HUES48 (cell line): ENCODE results near the gene NTN1.
A peak's percentile ranks its signal among the peaks of the same experiment; 100 is the strongest.

Experiments used
- H3K27ac ChIP-seq: one replicate; pipeline ENCODE4 v1.7.0; 2013; ENCODE audit warnings: low read depth, low read length, inconsistent platforms
- H3K27me3 ChIP-seq: 2 replicates; pipeline ENCODE4 v1.6.1; 2013; ENCODE audit warnings: mild to moderate bottlenecking, low read length; ENCODE audit not compliant: control insufficient read depth, insufficient read depth
- H3K36me3 ChIP-seq: 2 replicates; pipeline ENCODE4 v1.6.1; 2013; ENCODE audit warnings: low read length; ENCODE audit not compliant: control insufficient read depth, insufficient read depth
- H3K4me1 ChIP-seq: 2 replicates; pipeline ENCODE4 v1.6.1; 2013; ENCODE audit warnings: mild to moderate bottlenecking, low read length; ENCODE audit not compliant: control insufficient read depth, insufficient read depth
- H3K4me3 ChIP-seq: 2 replicates; pipeline ENCODE4 v1.5.1; 2013; ENCODE audit warnings: mild to moderate bottlenecking, low read depth, low read length
- H3K9ac ChIP-seq: 2 replicates; pipeline ENCODE4 v1.6.1; 2013; ENCODE audit warnings: mild to moderate bottlenecking, low read depth, low read length, moderate library complexity
- H3K9me3 ChIP-seq: 2 replicates; pipeline ENCODE4 v1.6.1; 2013; ENCODE audit warnings: low read length; ENCODE audit not compliant: control insufficient read depth, insufficient read depth

Gene NTN1

DNA sequence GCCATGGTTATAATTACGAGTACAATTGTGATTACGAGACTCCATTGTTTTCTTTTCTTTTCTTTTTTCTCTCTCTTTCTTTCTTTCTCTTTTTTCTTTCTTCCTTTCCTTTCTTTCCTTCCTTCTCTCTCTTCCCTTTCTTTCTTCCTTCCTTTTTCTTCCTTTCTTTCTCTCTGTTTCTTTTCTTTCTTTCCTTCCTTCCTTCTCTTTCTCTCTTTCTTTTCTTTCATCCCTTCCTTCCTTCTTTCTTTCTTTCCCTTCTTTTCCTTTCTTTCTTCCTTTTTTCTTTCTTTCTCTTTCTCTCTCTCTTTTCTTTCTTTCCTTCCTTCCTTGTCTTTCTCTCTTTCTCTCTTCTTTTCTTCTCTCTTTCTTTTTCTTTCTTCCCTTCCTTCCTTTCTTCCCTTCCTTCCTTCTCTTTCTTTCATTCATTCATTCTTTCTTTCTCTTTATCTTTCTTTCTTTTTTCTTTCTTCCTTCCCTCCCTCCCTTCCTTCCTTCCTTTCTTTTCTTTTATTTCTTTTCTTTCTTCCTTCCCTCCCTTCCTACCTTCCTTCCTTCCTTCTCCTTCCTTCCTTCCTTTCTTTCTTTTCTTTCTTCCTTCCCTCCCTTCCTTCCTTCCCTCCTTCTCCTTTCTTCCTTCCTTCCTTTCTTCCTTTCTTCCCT is 14.1 kb upstream of the NTN1 start:
- Histone ChIP-seq H3K27ac (no peak overlapping the region), H3K9me3 (no peaks in the 10 kb centered on the region), H3K9ac (no peak overlapping the region), H3K4me3 (no peak overlapping the region), H3K27me3 (peaks cover 97% of the 10 kb centered on the region), H3K4me1 (peaks cover 15% of the 10 kb centered on the region; the same call in 1 of the 2 replicates), H3K36me3 (no peaks in the 10 kb centered on the region)

DNA sequence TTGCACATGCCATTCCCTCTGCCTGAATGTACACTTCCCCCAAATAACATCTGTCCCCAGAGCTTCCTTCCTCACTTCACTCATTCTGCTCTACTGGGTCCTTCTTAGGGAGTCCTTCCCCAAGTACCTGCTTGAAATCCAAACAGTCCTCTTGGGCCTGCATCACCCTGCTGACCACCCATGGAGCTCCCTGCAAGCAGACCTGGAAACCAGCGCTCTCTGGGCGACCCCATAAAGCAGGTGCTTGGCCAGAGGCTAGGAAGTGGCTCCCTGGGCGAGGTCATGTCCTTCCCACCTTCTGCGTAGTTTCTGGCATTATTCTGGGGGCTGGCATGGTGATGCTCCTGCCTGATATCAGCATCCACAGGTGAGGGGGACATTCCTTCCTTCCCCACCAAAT is 12.2 kb upstream of the NTN1 start:
- Histone ChIP-seq H3K4me3 (no peak overlapping the region), H3K4me1 (peaks cover 15% of the 10 kb centered on the region; the same call in 1 of the 2 replicates), H3K9me3 (no peaks in the 10 kb centered on the region), H3K27me3 (peaks cover 88% of the 10 kb centered on the region), H3K9ac (no peak overlapping the region), H3K27ac (no peak overlapping the region), H3K36me3 (no peaks in the 10 kb centered on the region)

DNA sequence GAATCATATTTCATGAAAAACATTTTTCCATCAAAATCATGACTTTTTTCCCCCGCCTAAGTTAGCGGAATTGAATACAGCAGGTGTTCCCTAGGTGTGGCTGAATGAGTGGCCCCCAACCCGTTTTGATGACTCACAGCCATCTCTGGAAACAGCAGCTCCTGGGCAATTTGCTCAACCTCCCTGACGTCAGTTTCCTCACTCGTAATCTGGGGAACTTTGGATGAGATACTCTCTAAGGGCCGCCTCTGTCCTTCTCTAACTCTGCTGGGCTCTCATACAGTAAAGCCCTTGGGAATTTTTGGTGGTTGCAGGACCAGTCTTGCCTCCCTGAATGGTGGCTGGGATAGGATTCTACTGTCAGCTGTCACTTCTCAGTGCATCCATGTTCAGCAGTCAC is 11.6 kb upstream of the NTN1 start:
- H3K4me3 ChIP-seq = no peak overlapping the region
- H3K27ac ChIP-seq = no peak overlapping the region
- H3K9me3 ChIP-seq = no peaks in the 10 kb centered on the region
- no peak overlapping the region for H3K9ac ChIP-seq
- no peaks in the 10 kb centered on the region for H3K36me3 ChIP-seq
- H3K27me3 ChIP-seq = peaks cover 84% of the 10 kb centered on the region
- peaks cover 9% of the 10 kb centered on the region; the same call in 1 of the 2 replicates for H3K4me1 ChIP-seq

DNA sequence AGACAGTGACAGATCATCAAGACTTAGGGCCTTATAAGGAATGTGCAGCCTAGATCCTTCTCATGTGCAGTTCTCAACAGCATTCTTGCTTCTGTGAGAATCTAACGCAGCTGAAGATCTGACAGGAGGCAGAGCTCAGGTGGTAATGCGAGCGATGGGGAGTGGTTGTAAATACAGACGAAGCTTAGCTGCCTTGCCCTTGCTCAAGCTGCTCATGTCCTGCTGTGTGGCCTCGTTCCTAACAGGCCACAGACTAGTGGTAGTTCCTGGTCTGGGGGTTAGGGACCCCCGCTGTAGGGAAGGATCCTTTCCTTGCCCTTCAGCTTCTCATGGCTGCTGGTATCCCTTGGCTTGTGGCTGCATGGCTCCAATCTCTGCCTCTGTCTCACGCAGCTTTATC is 10.3 kb upstream of the NTN1 start:
- Histone ChIP-seq H3K27ac (no peak overlapping the region), H3K4me3 (no peak overlapping the region), H3K36me3 (no peaks in the 10 kb centered on the region), H3K4me1 (peaks cover 5% of the 10 kb centered on the region; the same call in 1 of the 2 replicates), H3K9me3 (no peaks in the 10 kb centered on the region), H3K27me3 (peaks cover 73% of the 10 kb centered on the region), H3K9ac (no peak overlapping the region)

DNA sequence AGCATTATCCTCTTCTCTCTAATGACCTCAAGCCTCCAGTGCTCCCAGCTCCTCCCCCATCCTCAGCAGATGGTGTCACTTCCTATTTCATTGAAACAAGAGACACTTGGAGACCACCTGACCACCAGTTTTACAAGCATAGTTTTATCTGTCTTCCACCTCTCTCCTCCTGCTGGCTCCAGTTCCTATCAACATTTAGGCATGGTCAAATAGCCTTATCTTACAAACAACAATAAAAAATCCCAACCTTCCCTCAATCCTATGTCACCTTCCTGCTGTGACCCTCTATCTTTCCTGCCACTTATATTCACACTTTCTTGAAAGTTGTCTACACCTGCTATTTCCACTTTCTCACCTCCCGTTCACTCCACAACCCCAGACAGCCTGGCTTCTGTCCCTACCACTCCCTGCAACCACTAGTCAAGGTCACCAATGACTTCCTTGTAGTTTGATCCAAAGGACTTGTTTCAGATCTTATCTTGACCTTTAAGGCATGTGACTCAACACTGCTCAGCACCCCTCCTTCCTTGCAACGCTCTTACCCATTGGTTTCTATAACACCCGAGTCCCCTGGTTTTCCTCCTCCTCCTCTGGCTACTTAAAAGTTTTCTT is 4.3 kb upstream of the NTN1 start:
- Histone ChIP-seq H3K36me3 (no peaks in the 10 kb centered on the region), H3K4me3 (no peak overlapping the region), H3K9me3 (no peaks in the 10 kb centered on the region), H3K9ac (no peak overlapping the region), H3K27me3 (peaks cover 73% of the 10 kb centered on the region), H3K27ac (no peak overlapping the region), H3K4me1 (peaks cover 9% of the 10 kb centered on the region; the same call in 1 of the 2 replicates)

DNA sequence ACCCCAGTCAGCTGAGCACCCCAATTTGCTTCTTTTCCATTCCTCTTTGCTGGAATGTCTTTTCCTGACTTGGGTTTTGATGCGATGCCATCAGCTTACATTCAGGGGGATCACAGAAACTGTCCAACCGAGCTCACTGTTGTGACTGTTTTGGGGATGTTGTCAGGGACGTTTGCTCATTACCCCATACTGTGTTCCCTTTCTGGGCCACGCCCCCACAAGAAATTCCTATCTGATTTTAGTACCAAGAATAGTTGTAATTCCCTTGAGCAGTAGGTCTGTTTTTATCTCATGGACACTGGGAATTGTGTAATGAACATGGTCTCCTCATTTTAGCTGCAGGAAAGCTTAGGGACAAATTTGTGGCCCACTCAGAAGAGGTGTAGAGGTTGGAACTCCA is 2.6 kb upstream of the NTN1 start:
- H3K27me3 ChIP-seq = peaks cover 78% of the 10 kb centered on the region
- H3K27ac ChIP-seq = no peak overlapping the region
- H3K4me1 ChIP-seq = peaks cover 19% of the 10 kb centered on the region
- H3K9me3 ChIP-seq = no peaks in the 10 kb centered on the region
- no peak overlapping the region for H3K9ac ChIP-seq
- H3K4me3 ChIP-seq = no peak overlapping the region
- H3K36me3 ChIP-seq = no peaks in the 10 kb centered on the region

DNA sequence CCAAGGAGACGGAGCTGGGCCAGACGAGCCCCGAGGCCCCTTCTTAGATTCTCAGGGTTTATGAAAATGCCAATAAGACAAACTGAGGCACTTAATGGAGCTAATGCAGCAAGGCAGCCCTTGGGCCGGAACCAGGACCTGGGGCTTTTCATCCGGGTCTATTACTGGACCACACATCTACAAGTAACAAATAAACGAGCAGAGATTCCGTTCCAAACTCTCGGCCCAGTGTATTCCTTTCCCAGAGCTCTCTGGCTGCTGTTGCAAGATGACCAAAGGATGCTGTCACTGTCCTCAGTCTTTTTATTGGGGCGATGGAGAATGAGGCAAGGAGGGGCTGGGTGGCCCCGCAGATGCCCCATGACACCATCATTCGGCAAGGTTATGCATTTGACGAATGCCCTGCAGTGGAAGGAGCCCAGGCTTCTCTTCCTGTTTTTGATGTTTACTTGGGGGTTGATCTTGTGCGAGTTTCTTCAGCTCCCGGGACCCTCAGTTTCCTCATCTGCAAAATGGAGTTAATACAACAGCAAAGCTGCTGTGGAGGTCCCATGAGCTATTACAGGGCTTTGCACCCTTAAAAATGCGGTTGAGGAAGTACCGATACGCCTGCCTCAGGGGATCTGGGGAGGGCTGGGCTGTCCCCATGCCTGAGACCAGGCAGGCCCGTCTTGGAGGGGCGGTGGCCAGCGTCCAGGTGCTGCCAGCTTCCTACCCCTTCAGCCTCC is 1.1 kb upstream of the NTN1 start:
- Histone ChIP-seq H3K27ac (no peak overlapping the region), H3K36me3 (no peaks in the 10 kb centered on the region), H3K4me1 (peaks cover 33% of the 10 kb centered on the region), H3K4me3 (peak overlapping the region; percentile 62), H3K9ac (no peak overlapping the region), H3K9me3 (no peaks in the 10 kb centered on the region), H3K27me3 (peaks cover 91% of the 10 kb centered on the region)

DNA sequence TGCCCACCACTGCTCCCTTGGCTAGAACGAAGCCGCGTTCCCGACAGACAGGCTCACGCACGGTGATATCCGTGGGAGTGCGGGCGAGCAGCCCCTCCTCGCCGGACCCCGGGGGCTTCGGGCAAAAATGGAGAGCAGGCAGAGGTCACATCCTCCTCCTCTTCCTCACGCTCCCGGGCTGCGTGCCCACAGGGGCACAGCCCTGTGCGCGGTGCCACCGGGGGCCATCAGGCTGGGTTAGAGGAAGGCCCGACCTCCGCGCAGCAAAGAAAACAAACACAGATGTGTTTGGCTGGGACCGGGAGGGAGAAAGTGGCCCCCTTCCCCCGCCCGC is 519 bp upstream of the NTN1 start:
- Histone ChIP-seq H3K4me3 (peak overlapping the region; percentile 62), H3K9ac (no peak overlapping the region), H3K9me3 (no peaks in the 10 kb centered on the region), H3K27me3 (peaks cover 97% of the 10 kb centered on the region), H3K27ac (no peak overlapping the region), H3K4me1 (peaks cover 37% of the 10 kb centered on the region), H3K36me3 (no peaks in the 10 kb centered on the region)

DNA sequence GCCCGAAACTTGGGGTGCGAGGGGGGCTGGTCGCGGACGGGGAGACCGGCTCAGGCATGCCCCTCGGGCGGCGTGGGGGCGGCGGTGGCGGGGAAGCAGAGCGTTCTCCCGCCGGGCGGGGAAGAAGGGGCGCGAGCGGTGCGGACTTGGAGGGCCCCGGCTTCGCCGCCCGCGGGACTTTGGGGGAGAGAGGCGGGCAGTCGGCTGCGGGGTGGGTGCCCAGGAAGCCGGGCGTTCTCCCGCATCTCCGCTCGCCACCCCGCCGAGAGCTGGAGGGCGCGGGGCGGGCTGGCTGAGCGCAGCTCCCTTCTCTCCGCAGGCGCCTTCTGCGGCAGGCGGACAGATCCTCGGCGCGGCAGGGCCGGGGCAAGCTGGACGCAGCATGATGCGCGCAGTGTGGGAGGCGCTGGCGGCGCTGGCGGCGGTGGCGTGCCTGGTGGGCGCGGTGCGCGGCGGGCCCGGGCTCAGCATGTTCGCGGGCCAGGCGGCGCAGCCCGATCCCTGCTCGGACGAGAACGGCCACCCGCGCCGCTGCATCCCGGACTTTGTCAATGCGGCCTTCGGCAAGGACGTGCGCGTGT is 772 bp downstream of the NTN1 start:
- Histone ChIP-seq H3K4me3 (peak overlapping the region; percentile 62), H3K27ac (no peak overlapping the region), H3K36me3 (no peaks in the 10 kb centered on the region), H3K9me3 (no peaks in the 10 kb centered on the region), H3K4me1 (peaks cover 42% of the 10 kb centered on the region), H3K9ac (no peak overlapping the region), H3K27me3 (peaks cover 97% of the 10 kb centered on the region)

DNA sequence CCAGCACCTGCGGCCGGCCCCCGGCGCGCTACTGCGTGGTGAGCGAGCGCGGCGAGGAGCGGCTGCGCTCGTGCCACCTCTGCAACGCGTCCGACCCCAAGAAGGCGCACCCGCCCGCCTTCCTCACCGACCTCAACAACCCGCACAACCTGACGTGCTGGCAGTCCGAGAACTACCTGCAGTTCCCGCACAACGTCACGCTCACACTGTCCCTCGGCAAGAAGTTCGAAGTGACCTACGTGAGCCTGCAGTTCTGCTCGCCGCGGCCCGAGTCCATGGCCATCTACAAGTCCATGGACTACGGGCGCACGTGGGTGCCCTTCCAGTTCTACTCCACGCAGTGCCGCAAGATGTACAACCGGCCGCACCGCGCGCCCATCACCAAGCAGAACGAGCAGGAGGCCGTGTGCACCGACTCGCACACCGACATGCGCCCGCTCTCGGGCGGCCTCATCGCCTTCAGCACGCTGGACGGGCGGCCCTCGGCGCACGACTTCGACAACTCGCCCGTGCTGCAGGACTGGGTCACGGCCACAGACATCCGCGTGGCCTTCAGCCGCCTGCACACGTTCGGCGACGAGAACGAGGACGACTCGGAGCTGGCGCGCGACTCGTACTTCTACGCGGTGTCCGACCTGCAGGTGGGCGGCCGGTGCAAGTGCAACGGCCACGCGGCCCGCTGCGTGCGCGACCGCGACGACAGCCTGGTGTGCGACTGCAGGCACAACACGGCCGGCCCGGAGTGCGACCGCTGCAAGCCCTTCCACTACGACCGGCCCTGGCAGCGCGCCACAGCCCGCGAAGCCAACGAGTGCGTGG is 1.5 kb downstream of the NTN1 start:
- Histone ChIP-seq H3K27ac (no peak overlapping the region), H3K36me3 (no peaks in the 10 kb centered on the region), H3K4me1 (peaks cover 41% of the 10 kb centered on the region), H3K9ac (no peak overlapping the region), H3K4me3 (peak overlapping the region; percentile 62; the same call in 1 of the 2 replicates), H3K9me3 (no peaks in the 10 kb centered on the region), H3K27me3 (peaks cover 95% of the 10 kb centered on the region)
